ENCODE results near the gene DIAPH3.

DNA sequence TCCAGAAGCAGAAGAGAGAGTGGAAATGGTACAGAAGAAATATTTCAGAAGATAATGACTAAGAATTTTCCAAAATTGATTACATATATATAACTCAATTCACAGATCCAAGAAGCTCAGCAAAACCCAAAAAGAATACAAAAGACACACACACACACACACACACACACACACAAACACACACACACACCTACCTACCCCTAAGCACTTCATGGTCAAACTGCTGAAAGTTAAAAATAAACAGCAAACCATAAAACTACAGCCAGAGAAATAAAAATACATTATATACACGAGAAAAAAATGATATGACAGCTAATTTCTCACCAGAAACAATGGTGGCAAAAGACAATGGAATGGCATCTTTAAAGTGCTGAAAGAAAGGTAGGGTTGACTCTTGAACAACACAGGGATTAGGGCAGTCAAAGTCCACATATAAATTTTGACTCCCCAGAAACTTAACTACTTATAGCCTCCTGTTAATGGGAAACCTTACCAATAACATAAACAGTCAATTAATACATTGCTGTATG, 49.2 kb downstream of the DIAPH3 start:
- TF ChIP-seq CTCF (tag by site-specific recombination; IDR thresholded peaks at IDR 0.05) (no peak), ZNF24 (tag by site-specific recombination; IDR thresholded peaks at IDR 0.05) (no peak), KLF1 (tag by site-specific recombination; IDR thresholded peaks at IDR 0.05) (no peak), ZFP3 (tag by site-specific recombination; IDR thresholded peaks at IDR 0.05; ENCODE audit: low read depth) (no peak), ZNF202 (tag by site-specific recombination; IDR thresholded peaks at IDR 0.05; ENCODE audit: borderline replicate concordance) (no peak), REST (tag by site-specific recombination; IDR thresholded peaks at IDR 0.05) (no peak), TRIM28 (IDR thresholded peaks at IDR 0.05; ENCODE audit: borderline replicate concordance, low read length) (no peak)
- TF ChIP-seq, protein P1, sequence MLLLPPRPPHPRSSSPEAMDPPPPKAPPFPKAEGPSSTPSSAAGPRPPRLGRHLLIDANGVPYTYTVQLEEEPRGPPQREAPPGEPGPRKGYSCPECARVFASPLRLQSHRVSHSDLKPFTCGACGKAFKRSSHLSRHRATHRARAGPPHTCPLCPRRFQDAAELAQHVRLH (tag by site-specific recombination; IDR thresholded peaks at IDR 0.05), result no peak
